ENCODE data around the gene SULT4A1.

The SULT4A1 gene

GRCh38 chr22:43828998-43829782, 33.1 kb downstream of the SULT4A1 start:
- no peaks in the 10 kb centered on the region for H3K9me2 ChIP-seq (replicated peaks; ENCODE audit: insufficient read depth, low read length)
- H3K27ac ChIP-seq (ENCODE audit: low read depth, low read length), result no peak overlapping the region
- H3F3A ChIP-seq (ENCODE audit: insufficient read depth), result no peaks in the 10 kb centered on the region
- no peak overlapping the region for H3K9ac ChIP-seq (ENCODE audit: low read length)
- no peaks in the 10 kb centered on the region for H4K20me1 ChIP-seq (ENCODE audit: low read depth, low read length)
- H3K36me3 ChIP-seq (ENCODE audit: low read length), result no peaks in the 10 kb centered on the region
- no peaks in the 10 kb centered on the region for H3K9me3 ChIP-seq (ENCODE audit: insufficient read depth, low read length)
- no peak overlapping the region for H2AFZ ChIP-seq (ENCODE audit: low read depth, low read length, severe bottlenecking)
- no peaks in the 10 kb centered on the region for H3K79me2 ChIP-seq (ENCODE audit: insufficient read depth, low read length)
- H3K4me3 ChIP-seq (ENCODE audit: insufficient read depth, low read length, poor library complexity, severe bottlenecking), result no peak overlapping the region
- H3K4me2 ChIP-seq (ENCODE audit: low read depth, low read length, poor library complexity, severe bottlenecking), result no peak overlapping the region
- TF ChIP-seq EZH2phosphoT487 (conservative IDR thresholded peaks at IDR 0.05; ENCODE audit: low read length) (no peak), CTCF (IDR thresholded peaks at IDR 0.05; ENCODE audit: insufficient read depth, low read length, poor library complexity, severe bottlenecking) (no peak)
- no peaks in the 10 kb centered on the region for H3K27me3 ChIP-seq (ENCODE audit: low read length)

- no peak overlapping the region for H3K4me2 ChIP-seq (ENCODE audit: low read depth, low read length, poor library complexity, severe bottlenecking)
- no peaks in the 10 kb centered on the region for H3F3A ChIP-seq (ENCODE audit: insufficient read depth)
- no peak overlapping the region for H3K4me3 ChIP-seq (ENCODE audit: insufficient read depth, low read length, poor library complexity, severe bottlenecking)
- H4K20me1 ChIP-seq (ENCODE audit: low read depth, low read length), result no peaks in the 10 kb centered on the region
- H3K9me3 ChIP-seq (ENCODE audit: insufficient read depth, low read length), result no peaks in the 10 kb centered on the region
- no peaks in the 10 kb centered on the region for H3K36me3 ChIP-seq (ENCODE audit: low read length)
- no peak overlapping the region for H3K9ac ChIP-seq (ENCODE audit: low read length)
- no peak for TF ChIP-seq EZH2phosphoT487 (conservative IDR thresholded peaks at IDR 0.05; ENCODE audit: low read length)
- no peak for TF ChIP-seq CTCF (IDR thresholded peaks at IDR 0.05; ENCODE audit: insufficient read depth, low read length, poor library complexity, severe bottlenecking)
- no peaks in the 10 kb centered on the region for H3K79me2 ChIP-seq (ENCODE audit: insufficient read depth, low read length)
- H2AFZ ChIP-seq (ENCODE audit: low read depth, low read length, severe bottlenecking), result no peak overlapping the region
- H3K27me3 ChIP-seq (ENCODE audit: low read length), result no peaks in the 10 kb centered on the region
- H3K27ac ChIP-seq (ENCODE audit: low read depth, low read length), result no peak overlapping the region
- H3K9me2 ChIP-seq (replicated peaks; ENCODE audit: insufficient read depth, low read length), result no peaks in the 10 kb centered on the region
Observed at GRCh38 chr22:43828725-43828997, 33.7 kb downstream of the SULT4A1 start.

GRCh38 chr22:43827926-43828724, 34.2 kb downstream of the SULT4A1 start:
- H3K9ac ChIP-seq (ENCODE audit: low read length), result no peak overlapping the region

More at GRCh38 chr22:43827926-43828724, 34.2 kb downstream of the SULT4A1 start:
- H3K4me2 ChIP-seq (ENCODE audit: low read depth, low read length, poor library complexity, severe bottlenecking), result no peak overlapping the region
- H3K27me3 ChIP-seq (ENCODE audit: low read length), result no peaks in the 10 kb centered on the region
- no peaks in the 10 kb centered on the region for H3K9me3 ChIP-seq (ENCODE audit: insufficient read depth, low read length)
- no peak overlapping the region for H2AFZ ChIP-seq (ENCODE audit: low read depth, low read length, severe bottlenecking)
- H3K27ac ChIP-seq (ENCODE audit: low read depth, low read length), result no peak overlapping the region
- no peaks in the 10 kb centered on the region for H3K36me3 ChIP-seq (ENCODE audit: low read length)
- no peak overlapping the region for H3K4me3 ChIP-seq (ENCODE audit: insufficient read depth, low read length, poor library complexity, severe bottlenecking)
- no peaks in the 10 kb centered on the region for H3K79me2 ChIP-seq (ENCODE audit: insufficient read depth, low read length)
- H4K20me1 ChIP-seq (ENCODE audit: low read depth, low read length), result no peaks in the 10 kb centered on the region
- no peaks in the 10 kb centered on the region for H3F3A ChIP-seq (ENCODE audit: insufficient read depth)
- TF ChIP-seq EZH2phosphoT487 (conservative IDR thresholded peaks at IDR 0.05; ENCODE audit: low read length), result no peak
- TF ChIP-seq CTCF (IDR thresholded peaks at IDR 0.05; ENCODE audit: insufficient read depth, low read length, poor library complexity, severe bottlenecking), result no peak
- no peaks in the 10 kb centered on the region for H3K9me2 ChIP-seq (replicated peaks; ENCODE audit: insufficient read depth, low read length)

Measured in SU-DHL-6 (cell line).